ENCODE results near the gene CARMIL1. TPM values are rescaled to one million over a fixed set of nuclear protein-coding genes. Genes with fewer than 3 reads are reported as not detected.
A peak's percentile ranks its signal among the peaks of the same experiment; 100 is the strongest.

The CARMIL1 gene
- total RNA-seq, 2 donors from 2014 or later = 11.9 to 13.7 TPM

GRCh38 chr6:25411316-25411950 lies 132.3 kb downstream of the CARMIL1 start:
- Histone ChIP-seq H3K4me3 (no peak overlapping the region), H3K27me3 (no peaks in the 10 kb centered on the region), H3K9me3 (no peaks in the 10 kb centered on the region), H3K36me3 (replicated peaks in 1 of 2; ENCODE audit: insufficient read depth in 1 of 2, low read depth in 2 of 2) (no peaks in the 10 kb centered on the region), H3K27ac (peak overlapping the region in 2 of 4 donors; percentile 33 to 52), H3K4me1 (peaks cover 33% of the 10 kb centered on the region)
- no peak for TF ChIP-seq POLR2A (IDR thresholded peaks at IDR 0.05)
- TF ChIP-seq CTCF (IDR thresholded peaks at IDR 0.05) = no peak
- WGBS, 2 donors = 28 to 31% methylated on average over 7 of the region's 7 CpGs
- DNase-seq = no peak
- peak; percentile 30 for ATAC-seq
- intact Hi-C loops (cut with DNase I) = no loop called here

GRCh38 chr6:25413207-25413905 lies 134.2 kb downstream of the CARMIL1 start:
- no peaks in the 10 kb centered on the region for H3K27me3 ChIP-seq
- intact Hi-C loops (cut with DNase I) = no loop called here
- WGBS, 2 donors = 71 to 100% methylated on average over 1 of the region's 1 CpG
- no peak overlapping the region for H3K27ac ChIP-seq
- TF ChIP-seq POLR2A (IDR thresholded peaks at IDR 0.05) (no peak), CTCF (IDR thresholded peaks at IDR 0.05) (no peak)
- H3K4me3 ChIP-seq = no peak overlapping the region
- no peaks in the 10 kb centered on the region for H3K36me3 ChIP-seq (replicated peaks in 1 of 2; ENCODE audit: insufficient read depth in 1 of 2, low read depth in 2 of 2)
- H3K9me3 ChIP-seq = no peaks in the 10 kb centered on the region
- ATAC-seq = no peak
- no peak for DNase-seq
- peaks cover 51% of the 10 kb centered on the region for H3K4me1 ChIP-seq

- intact Hi-C loops (cut with DNase I) = no loop called here
- Histone ChIP-seq H3K27ac (no peak overlapping the region), H3K36me3 (replicated peaks in 1 of 2; ENCODE audit: insufficient read depth in 1 of 2, low read depth in 2 of 2) (no peaks in the 10 kb centered on the region), H3K9me3 (no peaks in the 10 kb centered on the region), H3K4me1 (peaks cover 57% of the 10 kb centered on the region), H3K4me3 (no peak overlapping the region), H3K27me3 (no peaks in the 10 kb centered on the region)
- DNase-seq (no peak), ATAC-seq (no peak)
- no peak for TF ChIP-seq CTCF (IDR thresholded peaks at IDR 0.05)
- no peak for TF ChIP-seq POLR2A (IDR thresholded peaks at IDR 0.05)
- 38 to 67% methylated on average over 1 of the region's 1 CpG for WGBS, 2 donors
Observed at GRCh38 chr6:25414168-25414567, 135.0 kb downstream of the CARMIL1 start.

GRCh38 chr6:25414755-25415154 lies 135.6 kb downstream of the CARMIL1 start:
- no peaks in the 10 kb centered on the region for H3K9me3 ChIP-seq
- H3K27me3 ChIP-seq = no peaks in the 10 kb centered on the region
- intact Hi-C loops (cut with DNase I) = no loop called here
- DNase-seq (no peak), ATAC-seq (no peak)
- TF ChIP-seq CTCF (IDR thresholded peaks at IDR 0.05) (no peak), POLR2A (IDR thresholded peaks at IDR 0.05) (no peak)
- no peaks in the 10 kb centered on the region for H3K36me3 ChIP-seq (replicated peaks in 1 of 2; ENCODE audit: insufficient read depth in 1 of 2, low read depth in 2 of 2)
- H3K27ac ChIP-seq = no peak overlapping the region
- H3K4me1 ChIP-seq = peaks cover 57% of the 10 kb centered on the region
- no peak overlapping the region for H3K4me3 ChIP-seq

- no peak for TF ChIP-seq CTCF (IDR thresholded peaks at IDR 0.05)
- no peak for TF ChIP-seq POLR2A (IDR thresholded peaks at IDR 0.05)
- 31 to 88% methylated on average over 2 of the region's 2 CpGs for WGBS, 2 donors
- no peak overlapping the region for H3K4me3 ChIP-seq
- H3K9me3 ChIP-seq = no peaks in the 10 kb centered on the region
- H3K27me3 ChIP-seq = no peaks in the 10 kb centered on the region
- no peak overlapping the region for H3K27ac ChIP-seq
- ATAC-seq = no peak
- no peak for DNase-seq
- H3K4me1 ChIP-seq = peaks cover 57% of the 10 kb centered on the region
- no peaks in the 10 kb centered on the region for H3K36me3 ChIP-seq (replicated peaks in 1 of 2; ENCODE audit: insufficient read depth in 1 of 2, low read depth in 2 of 2)
- intact Hi-C loops (cut with DNase I) = no loop called here
Observed at GRCh38 chr6:25415274-25415673, 136.1 kb downstream of the CARMIL1 start.
